ENCODE results near the gene HBG2. TPM values are rescaled to one million over a fixed set of nuclear protein-coding genes. Genes with fewer than 3 reads are reported as not detected.

Gene HBG2
- total and polyA plus RNA-seq, 2 of the 13 experiments (the other 11 are each of a cell fraction or from before 2014, with no cell fraction given), result not detected

- TF ChIP-seq HIC2 (CRISPR knock-in tag; IDR thresholded peaks at IDR 0.05; ENCODE audit: low read depth) (no peak), ATF7-NPFF (CRISPR knock-in tag; IDR thresholded peaks at IDR 0.05; ENCODE audit: low read depth) (no peak), ZBTB21 (CRISPR knock-in tag; IDR thresholded peaks at IDR 0.05) (no peak), REL (CRISPR knock-in tag; conservative IDR thresholded peaks at IDR 0.05) (no peak), STAT5B (CRISPR knock-in tag; IDR thresholded peaks at IDR 0.05) (no peak)
- TF ChIP-seq, protein P1, sequence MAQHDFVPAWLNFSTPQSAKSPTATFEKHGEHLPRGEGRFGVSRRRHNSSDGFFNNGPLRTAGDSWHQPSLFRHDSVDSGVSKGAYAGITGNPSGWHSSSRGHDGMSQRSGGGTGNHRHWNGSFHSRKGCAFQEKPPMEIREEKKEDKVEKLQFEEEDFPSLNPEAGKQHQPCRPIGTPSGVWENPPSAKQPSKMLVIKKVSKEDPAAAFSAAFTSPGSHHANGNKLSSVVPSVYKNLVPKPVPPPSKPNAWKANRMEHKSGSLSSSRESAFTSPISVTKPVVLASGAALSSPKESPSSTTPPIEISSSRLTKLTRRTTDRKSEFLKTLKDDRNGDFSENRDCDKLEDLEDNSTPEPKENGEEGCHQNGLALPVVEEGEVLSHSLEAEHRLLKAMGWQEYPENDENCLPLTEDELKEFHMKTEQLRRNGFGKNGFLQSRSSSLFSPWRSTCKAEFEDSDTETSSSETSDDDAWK (CRISPR knock-in tag; IDR thresholded peaks at IDR 0.05), result no peak
These were observed 32.3 kb upstream of the HBG2 start (continued) for GRCh38 chr11:5286901-5287300.

GRCh38 chr11:5286351-5286750, 31.8 kb upstream of the HBG2 start:
- no TSS peak for BruUV-seq (replicated peaks)
- no peak overlapping the region for H3K4me2 ChIP-seq (ENCODE audit: low read depth, low read length)
- POLR2A ChIA-PET, result no interaction called here
- no peak for TF ChIP-seq ZSCAN21 (CRISPR knock-in tag; IDR thresholded peaks at IDR 0.05; ENCODE audit: borderline replicate concordance)
- no peak for TF ChIP-seq ZNF607 (CRISPR knock-in tag; IDR thresholded peaks at IDR 0.05; ENCODE audit: borderline replicate concordance)
- no peak for TF ChIP-seq ZNF138 (CRISPR knock-in tag; IDR thresholded peaks at IDR 0.05; ENCODE audit: low read depth)
- TF ChIP-seq ZNF142 (CRISPR knock-in tag; IDR thresholded peaks at IDR 0.05), result no peak
- TF ChIP-seq ZNF451 (CRISPR knock-in tag; IDR thresholded peaks at IDR 0.05), result no peak
- TF ChIP-seq RXRA (CRISPR knock-in tag; IDR thresholded peaks at IDR 0.05), result no peak
- TF ChIP-seq ZNF549 (CRISPR knock-in tag; IDR thresholded peaks at IDR 0.05), result no peak
- TF ChIP-seq E2F1 (CRISPR knock-in tag; IDR thresholded peaks at IDR 0.05), result no peak
- no peak for TF ChIP-seq ZNF572 (CRISPR knock-in tag; IDR thresholded peaks at IDR 0.05)

More at GRCh38 chr11:5286351-5286750, 31.8 kb upstream of the HBG2 start:
- Histone ChIP-seq H2AFZ (ENCODE audit: low read length) (no peak overlapping the region), H3K27me3 (ENCODE audit: control insufficient read depth in 1 of 2, insufficient read depth in 2 of 2, low read length in 2 of 2) (no peaks in the 10 kb centered on the region), H3K27ac (ENCODE audit: extremely low read length, insufficient read depth, low read length) (no peak overlapping the region), H3K9me3 (ENCODE audit: low read length) (no peaks in the 10 kb centered on the region), H3K4me1 (ENCODE audit: insufficient read depth, low read length) (no peaks in the 10 kb centered on the region), H3K36me3 (replicated peaks in 1 of 2; ENCODE audit: control insufficient read depth in 1 of 2, insufficient read depth in 2 of 2, low read length in 2 of 2) (no peaks in the 10 kb centered on the region), H3K9ac (ENCODE audit: insufficient read depth, low read depth, low read length) (no peak overlapping the region), H3K4me3 (replicated peaks in 1 of 3; ENCODE audit: insufficient read depth in 1 of 3, low read depth in 2 of 3, low read length in 3 of 3) (no peak overlapping the region), H4K20me1 (ENCODE audit: insufficient read depth, low read length) (no peaks in the 10 kb centered on the region), H3K79me2 (ENCODE audit: insufficient read depth, low read length) (no peaks in the 10 kb centered on the region)
- WGBS (ENCODE audit: low lambda C conversion rate), result 0% methylated on average over 1 of the region's 1 CpG
- in situ Hi-C loops (cut with HindIII; ENCODE audit: extremely low pct_ligation_motif_present, low pct_unique_long_range_greater_than_20kb) (no loop called here), intact Hi-C loops (cut with micrococcal nuclease; ENCODE audit: unreplicated experiment) (no loop called here)
- DNase-seq (ENCODE audit: low spot score) (no peak), FAIRE-seq (no peak), ATAC-seq (no peak)
- CTCF ChIA-PET (ENCODE audit: low intra/inter-chr PET ratio, low total read pairs), result no interaction called here
